ENCODE data around the gene GIPR.
"Not testable (repeated sequence)": the region's sequence is repeated elsewhere in the genome, so short reads cannot be mapped to it uniquely, and the experiment has no call there.

The GIPR gene, protein sequence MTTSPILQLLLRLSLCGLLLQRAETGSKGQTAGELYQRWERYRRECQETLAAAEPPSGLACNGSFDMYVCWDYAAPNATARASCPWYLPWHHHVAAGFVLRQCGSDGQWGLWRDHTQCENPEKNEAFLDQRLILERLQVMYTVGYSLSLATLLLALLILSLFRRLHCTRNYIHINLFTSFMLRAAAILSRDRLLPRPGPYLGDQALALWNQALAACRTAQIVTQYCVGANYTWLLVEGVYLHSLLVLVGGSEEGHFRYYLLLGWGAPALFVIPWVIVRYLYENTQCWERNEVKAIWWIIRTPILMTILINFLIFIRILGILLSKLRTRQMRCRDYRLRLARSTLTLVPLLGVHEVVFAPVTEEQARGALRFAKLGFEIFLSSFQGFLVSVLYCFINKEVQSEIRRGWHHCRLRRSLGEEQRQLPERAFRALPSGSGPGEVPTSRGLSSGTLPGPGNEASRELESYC

DNA sequence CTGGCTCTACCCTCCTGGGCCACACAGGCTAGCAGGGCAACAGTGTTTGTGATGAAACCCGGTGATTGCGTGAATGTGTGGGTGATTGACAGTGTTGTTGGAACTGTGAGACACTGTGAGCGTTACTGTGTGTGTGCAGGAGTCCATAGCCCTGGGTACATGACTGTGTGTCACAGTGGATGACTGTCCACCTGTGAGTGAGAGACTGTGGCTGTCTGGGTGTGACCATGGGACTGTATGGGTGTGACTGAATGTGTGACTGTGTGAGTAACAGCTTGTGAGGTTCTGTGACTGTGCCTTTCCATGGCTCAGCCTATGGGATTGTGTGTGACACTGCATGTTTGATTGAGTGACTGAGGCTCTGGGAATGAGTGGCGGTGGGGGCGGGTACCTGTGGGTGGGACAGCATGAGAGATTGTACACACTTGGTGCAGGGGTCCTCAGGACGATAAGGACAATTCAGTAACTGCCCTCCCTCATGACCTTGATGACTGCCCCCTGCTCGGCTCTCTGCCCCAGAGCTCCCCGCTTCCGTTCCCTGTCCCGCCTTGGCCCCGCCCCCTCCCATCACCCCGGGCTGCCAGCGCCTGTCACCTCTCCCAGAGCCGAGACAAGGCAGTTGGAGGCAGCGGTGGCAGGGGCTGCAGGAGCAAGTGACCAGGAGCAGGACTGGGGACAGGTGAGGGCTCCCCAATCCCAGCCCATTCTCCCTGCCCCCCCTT lies at the start of gene GIPR:
Gene GIPR (plus strand): TSS at position 602 of the 722 bp plus-strand sequence. CDS start 1,300 bp downstream, outside the sequence.
- H3K4me3 ChIP-seq (ENCODE audit: severe bottlenecking), result peak within 1 kb of the TSS; percentile 16
- H3K9me3 ChIP-seq (ENCODE audit: severe bottlenecking), result no peaks in the 10 kb centered on the region
- TF ChIP-seq, protein P1, sequence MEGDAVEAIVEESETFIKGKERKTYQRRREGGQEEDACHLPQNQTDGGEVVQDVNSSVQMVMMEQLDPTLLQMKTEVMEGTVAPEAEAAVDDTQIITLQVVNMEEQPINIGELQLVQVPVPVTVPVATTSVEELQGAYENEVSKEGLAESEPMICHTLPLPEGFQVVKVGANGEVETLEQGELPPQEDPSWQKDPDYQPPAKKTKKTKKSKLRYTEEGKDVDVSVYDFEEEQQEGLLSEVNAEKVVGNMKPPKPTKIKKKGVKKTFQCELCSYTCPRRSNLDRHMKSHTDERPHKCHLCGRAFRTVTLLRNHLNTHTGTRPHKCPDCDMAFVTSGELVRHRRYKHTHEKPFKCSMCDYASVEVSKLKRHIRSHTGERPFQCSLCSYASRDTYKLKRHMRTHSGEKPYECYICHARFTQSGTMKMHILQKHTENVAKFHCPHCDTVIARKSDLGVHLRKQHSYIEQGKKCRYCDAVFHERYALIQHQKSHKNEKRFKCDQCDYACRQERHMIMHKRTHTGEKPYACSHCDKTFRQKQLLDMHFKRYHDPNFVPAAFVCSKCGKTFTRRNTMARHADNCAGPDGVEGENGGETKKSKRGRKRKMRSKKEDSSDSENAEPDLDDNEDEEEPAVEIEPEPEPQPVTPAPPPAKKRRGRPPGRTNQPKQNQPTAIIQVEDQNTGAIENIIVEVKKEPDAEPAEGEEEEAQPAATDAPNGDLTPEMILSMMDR (IDR thresholded peaks at IDR 0.05; ENCODE audit: poor library complexity, severe bottlenecking), result no peak
- no peak within 1 kb of the TSS for H3K27ac ChIP-seq (ENCODE audit: poor library complexity, severe bottlenecking)
- H3K4me1 ChIP-seq (ENCODE audit: insufficient read depth, poor library complexity, severe bottlenecking), result peaks cover 6% of the 10 kb centered on the region
- no peak for DNase-seq (ENCODE audit: low spot score)
- H3K27me3 ChIP-seq (ENCODE audit: insufficient read depth, poor library complexity, severe bottlenecking), result no peaks in the 10 kb centered on the region
- peak; percentile 33; the same call in 2 of the 3 replicates for ATAC-seq (ENCODE audit: low read depth)
- H3K36me3 ChIP-seq (ENCODE audit: low read depth), result no peaks in the 10 kb centered on the region

DNA sequence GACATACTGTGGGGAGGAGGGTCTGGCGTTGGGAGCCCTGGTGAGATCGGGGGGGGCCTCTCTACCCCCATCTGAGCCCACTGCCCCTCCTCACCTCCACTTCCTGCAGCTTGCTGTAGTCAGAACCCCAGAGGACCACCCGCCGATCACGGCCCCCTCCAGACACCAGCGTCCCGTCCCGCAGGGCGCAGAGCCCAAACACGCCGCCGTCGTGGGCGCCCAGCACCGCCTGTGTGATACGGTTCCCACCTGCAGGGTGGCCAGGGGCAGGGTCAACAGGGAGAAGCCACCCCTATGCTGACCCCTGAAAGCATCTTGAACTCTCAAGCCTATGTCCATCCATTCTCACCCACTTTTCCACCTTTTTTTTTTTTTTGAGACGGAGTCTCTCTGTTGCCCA lies 46.6 kb upstream of the GIPR start:
- H3K27me3 ChIP-seq (ENCODE audit: insufficient read depth, poor library complexity, severe bottlenecking), result no peaks in the 10 kb centered on the region
- DNase-seq (ENCODE audit: low spot score) (no peak), ATAC-seq (ENCODE audit: low read depth) (no peak)
- H3K4me1 ChIP-seq (ENCODE audit: insufficient read depth, poor library complexity, severe bottlenecking), result no peaks in the 10 kb centered on the region
- H3K9me3 ChIP-seq (ENCODE audit: severe bottlenecking), result no peaks in the 10 kb centered on the region
- TF ChIP-seq, protein P1 (IDR thresholded peaks at IDR 0.05; ENCODE audit: poor library complexity, severe bottlenecking), result no peak
- no peak overlapping the region for H3K27ac ChIP-seq (ENCODE audit: poor library complexity, severe bottlenecking)
- peaks cover 81% of the 10 kb centered on the region for H3K36me3 ChIP-seq (ENCODE audit: low read depth)
- no peak overlapping the region for H3K4me3 ChIP-seq (ENCODE audit: severe bottlenecking)

DNA sequence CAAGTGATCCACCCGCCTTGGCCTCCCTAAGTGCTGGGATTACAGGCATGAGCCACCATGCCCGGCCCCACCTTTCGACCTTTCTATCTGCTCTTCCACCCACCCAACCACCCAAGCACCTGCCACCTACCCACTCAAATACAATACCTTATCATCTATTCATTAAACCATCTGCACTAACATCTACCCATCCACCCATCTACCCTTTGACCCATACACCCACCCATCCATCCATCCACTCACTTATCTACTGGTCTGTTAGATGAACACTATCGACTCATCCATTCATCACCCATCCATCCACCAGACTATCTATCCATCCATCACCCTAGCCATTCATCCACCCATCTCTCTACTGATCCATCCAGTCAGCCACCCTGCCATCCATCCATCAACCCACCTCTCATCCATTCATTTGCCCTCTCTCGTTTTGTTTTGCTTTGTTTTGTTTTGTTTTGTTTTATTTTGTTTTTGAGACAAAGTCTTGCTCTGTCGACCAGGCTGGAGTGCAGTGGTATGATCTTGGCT lies 46.0 kb upstream of the GIPR start:
- Histone ChIP-seq H3K27ac (ENCODE audit: poor library complexity, severe bottlenecking) (no peak overlapping the region), H3K27me3 (ENCODE audit: insufficient read depth, poor library complexity, severe bottlenecking) (no peaks in the 10 kb centered on the region), H3K4me1 (ENCODE audit: insufficient read depth, poor library complexity, severe bottlenecking) (no peaks in the 10 kb centered on the region), H3K9me3 (ENCODE audit: severe bottlenecking) (no peaks in the 10 kb centered on the region), H3K36me3 (ENCODE audit: low read depth) (peaks cover 77% of the 10 kb centered on the region), H3K4me3 (ENCODE audit: severe bottlenecking) (no peak overlapping the region)
- ATAC-seq (ENCODE audit: low read depth) (no peak), DNase-seq (ENCODE audit: low spot score) (no peak)
- TF ChIP-seq, protein P1 (IDR thresholded peaks at IDR 0.05; ENCODE audit: poor library complexity, severe bottlenecking), result no peak

DNA sequence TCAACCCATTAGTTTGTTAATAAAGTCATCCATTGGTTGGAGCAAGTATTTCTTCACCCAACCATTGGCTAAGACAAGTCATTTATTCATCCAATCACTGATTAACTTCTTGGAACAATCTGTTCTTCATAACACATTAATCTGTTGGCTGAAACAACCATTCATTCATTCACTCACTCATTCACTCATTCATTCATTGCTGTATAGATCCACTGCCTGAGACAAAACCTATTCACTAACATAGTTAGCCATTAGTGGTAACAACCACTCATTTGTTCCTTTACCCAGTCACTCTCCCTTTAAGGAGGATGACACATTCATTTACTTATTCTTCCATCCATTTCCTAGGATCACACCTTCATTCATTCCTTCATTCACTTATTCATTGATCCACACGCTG lies 44.0 kb upstream of the GIPR start:
- no peak for DNase-seq (ENCODE audit: low spot score)
- ATAC-seq (ENCODE audit: low read depth), result no peak
- H3K4me1 ChIP-seq (ENCODE audit: insufficient read depth, poor library complexity, severe bottlenecking), result no peaks in the 10 kb centered on the region
- no peaks in the 10 kb centered on the region for H3K9me3 ChIP-seq (ENCODE audit: severe bottlenecking)
- no peaks in the 10 kb centered on the region for H3K27me3 ChIP-seq (ENCODE audit: insufficient read depth, poor library complexity, severe bottlenecking)
- peaks cover 84% of the 10 kb centered on the region for H3K36me3 ChIP-seq (ENCODE audit: low read depth)
- TF ChIP-seq, protein P1 (IDR thresholded peaks at IDR 0.05; ENCODE audit: poor library complexity, severe bottlenecking), result no peak
- no peak overlapping the region for H3K4me3 ChIP-seq (ENCODE audit: severe bottlenecking)
- no peak overlapping the region for H3K27ac ChIP-seq (ENCODE audit: poor library complexity, severe bottlenecking)

DNA sequence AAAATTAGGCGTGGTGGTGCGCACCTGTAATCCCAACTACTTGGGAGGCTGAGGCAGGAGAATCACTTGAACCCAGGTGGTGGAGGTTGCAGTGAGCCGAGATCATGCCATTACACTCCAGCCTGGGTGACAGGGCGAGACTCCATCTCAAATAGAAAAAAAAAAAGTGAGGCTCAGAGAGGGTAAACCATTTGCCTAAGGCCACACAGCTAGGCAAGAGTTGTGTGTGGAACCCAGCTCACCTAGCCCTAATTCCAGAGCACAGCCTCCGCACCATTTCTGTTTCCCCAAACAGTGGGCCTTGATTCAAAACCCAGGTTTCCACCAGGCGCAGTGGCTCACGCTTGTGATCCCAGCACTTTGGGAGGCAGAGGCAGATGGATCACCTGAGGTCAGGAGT lies 39.8 kb upstream of the GIPR start:
- not testable (repeated sequence) for H3K9me3 ChIP-seq (ENCODE audit: severe bottlenecking); H3K4me3 ChIP-seq (ENCODE audit: severe bottlenecking); H3K27me3 ChIP-seq (ENCODE audit: insufficient read depth, poor library complexity, severe bottlenecking); H3K27ac ChIP-seq (ENCODE audit: poor library complexity, severe bottlenecking); ATAC-seq (ENCODE audit: low read depth); DNase-seq (ENCODE audit: low spot score)
- Histone ChIP-seq H3K36me3 (ENCODE audit: low read depth) (peaks cover 66% of the 10 kb centered on the region), H3K4me1 (ENCODE audit: insufficient read depth, poor library complexity, severe bottlenecking) (peaks cover 25% of the 10 kb centered on the region)
